LNCAP (cell line): Measurements from ENCODE around the gene PTMA.

Experiments
- CTCF ChIP-seq: fragments of 450-650 bp; IDR thresholded peaks from 2 replicates; pipeline ENCODE4 v1.5.1; 2017; ENCODE audit warnings: mild to moderate bottlenecking

Gene PTMA

GRCh38 chr2:231715499-231715837 lies 7.1 kb downstream of the PTMA start:
- TF ChIP-seq CTCF: peak; percentile 34

DNA sequence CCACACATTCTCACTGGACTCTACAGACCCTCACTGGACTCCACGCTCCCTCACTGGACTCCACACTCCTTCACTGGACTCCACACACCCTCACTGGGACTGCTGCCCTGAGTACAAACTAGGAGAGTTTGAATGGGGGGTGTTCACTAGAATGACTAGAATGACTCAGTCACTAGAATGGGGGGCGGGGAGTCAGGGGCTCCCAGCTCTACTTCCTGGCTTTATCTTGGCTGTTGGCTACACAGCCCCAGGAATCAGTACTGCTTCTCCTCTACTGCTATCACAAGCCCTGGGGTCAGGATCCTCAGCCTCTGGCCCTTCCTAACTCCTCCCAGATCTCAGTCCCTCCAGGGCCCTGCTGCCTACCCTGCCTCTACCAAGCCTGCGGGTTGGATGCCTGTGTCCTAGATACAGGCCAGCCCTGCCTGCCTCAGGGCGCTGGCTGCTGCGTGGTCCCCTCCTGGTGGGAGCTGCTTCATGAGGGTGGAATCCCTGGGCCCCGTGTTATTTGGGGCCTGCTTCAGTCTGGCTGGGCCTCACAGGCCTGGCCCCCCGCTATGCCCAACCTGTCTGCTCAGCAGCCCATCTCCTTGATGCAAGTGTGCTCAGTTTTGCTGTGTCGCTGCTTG lies 7.8 kb downstream of the PTMA start:
- TF ChIP-seq CTCF: no peak

DNA sequence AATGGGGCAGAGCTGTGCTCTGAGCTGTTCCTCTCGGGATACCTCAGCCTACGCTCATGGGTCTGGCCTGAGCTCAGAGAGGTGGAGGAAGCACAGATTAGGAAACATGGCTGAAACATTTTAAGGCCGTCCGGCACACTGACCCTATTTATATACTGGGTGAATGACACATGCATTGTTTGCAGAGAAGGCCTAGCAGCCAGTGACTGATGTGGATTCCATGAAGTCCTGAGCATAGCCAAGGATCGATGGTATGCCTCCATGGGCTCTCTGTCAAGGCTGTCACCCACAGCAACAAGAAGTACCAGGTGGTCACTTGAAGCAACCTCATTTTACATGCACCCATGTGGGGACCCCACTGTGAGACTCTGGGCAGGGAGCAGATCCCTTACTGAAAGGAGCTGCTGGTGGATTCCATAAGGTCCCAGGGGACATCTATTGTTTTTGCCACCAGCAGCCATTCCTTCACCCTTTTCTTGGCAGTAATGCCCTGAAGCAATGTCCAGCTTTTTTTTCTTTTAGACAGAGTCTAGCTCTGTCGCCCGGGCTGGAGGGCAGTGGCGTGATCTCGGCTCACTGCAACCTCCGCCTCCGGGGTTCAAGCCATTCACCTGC lies 8.4 kb downstream of the PTMA start:
- no peak for TF ChIP-seq CTCF

DNA sequence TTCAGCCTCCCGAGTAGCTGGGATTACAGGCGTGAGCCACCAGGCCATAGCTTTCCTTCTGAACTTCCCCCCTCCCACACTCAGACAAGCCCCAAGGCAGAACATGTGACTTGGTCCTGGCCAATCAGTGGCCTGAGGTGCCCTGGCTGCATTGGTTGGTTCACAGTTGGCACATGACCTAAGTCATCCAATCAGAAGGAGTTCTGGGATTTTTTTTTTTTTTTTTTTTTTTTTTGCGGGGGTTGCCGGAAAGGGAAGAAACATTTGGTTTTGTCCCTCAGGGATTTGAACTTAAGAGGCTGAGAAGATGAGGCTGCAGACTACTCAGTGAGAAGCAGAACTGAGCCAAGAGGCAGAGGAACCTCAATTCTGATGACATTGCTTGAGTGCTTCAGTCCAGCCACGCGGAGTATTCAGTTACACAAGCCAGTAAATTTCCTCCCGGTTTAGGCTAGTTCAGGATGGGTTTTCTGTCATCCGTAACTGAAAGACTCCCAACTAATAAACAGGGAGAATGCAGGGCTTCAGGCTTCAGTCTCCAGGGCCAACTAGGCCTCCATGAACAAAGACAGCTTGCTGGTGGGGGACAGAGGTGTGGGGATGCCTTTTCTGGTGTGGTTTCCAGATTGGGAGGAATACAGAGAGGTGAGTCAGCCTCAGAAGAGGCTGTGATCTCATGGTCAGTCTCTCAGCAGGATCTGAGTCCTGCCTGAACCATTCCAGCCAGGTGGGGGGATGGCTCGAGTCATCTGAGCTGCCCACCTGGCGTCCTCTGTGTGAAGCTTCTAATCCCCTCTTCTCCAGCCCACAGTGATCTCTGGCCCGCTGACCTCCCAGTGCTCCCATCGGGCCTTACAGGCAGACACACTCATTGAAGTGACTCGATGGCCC lies 9.2 kb downstream of the PTMA start:
- no peak for TF ChIP-seq CTCF

DNA sequence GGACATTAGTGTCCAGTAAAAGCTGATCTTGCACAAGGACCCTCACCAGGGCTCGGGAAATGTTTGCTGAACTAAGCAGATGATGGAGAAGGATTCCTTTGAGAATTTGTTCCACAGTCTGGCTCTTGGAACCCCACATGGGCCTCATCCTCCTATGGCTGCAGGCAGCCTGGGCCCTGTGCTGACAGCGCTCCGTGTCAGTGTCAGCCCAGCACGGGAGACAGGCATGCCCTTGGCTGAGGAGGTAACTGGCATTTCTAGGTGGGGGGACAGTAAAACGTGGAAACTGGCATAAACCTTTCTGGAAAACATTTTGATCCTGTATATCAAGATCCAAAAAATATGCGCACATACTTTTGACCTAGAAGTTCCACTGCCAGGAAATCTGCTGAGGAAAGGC lies 10.5 kb downstream of the PTMA start:
- TF ChIP-seq CTCF: no peak

DNA sequence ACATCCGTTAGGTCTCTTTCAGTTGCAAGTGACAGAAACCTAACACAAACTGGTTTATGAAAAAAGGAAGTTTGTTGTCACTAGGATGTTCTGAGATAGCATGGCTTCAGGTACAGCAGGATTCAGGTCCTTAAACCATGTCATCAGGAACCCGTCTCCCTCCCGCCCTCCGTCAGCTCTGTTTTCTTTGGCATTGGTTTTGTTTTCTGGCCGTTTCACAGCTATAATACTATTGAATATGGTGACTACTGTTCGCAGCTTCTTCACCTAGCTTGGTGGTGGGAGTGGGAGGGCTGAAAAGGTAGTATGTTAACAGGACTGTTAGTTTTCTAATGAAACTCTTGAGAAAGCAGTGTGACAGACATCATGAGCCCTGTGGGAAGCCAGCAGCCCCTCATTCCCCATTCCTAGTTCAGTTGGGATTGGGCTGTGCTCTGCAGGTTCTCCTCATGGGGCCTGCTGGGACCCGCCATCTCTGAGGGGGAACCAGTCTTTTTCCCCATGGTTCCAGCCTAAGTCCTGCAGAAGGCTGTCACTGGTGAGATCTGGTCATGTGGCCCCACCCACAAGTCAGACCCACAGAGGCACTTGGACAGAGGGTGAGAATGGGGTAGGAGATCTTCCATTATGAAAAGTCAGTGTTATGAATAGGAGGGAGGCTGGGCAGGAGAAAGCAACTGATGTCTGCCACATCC lies 12.1 kb downstream of the PTMA start:
- TF ChIP-seq CTCF: no peak
